GM06990 (cell line): ENCODE results near the gene MYL12A.
"Not testable (repeated sequence)": the region's sequence is repeated elsewhere in the genome, so short reads cannot be mapped to it uniquely, and the experiment has no call there.

Experiments used
- DNase-seq: peaks from one replicate; pipeline ENCODE4 v3.0.0-alpha.2; 2011; ENCODE audit not compliant: insufficient read length; ENCODE audit errors: extremely low read depth
- H3K27me3 ChIP-seq: replicated peaks from 2 replicates; pipeline ENCODE4 v1.6.0; 2011; ENCODE audit warnings: low read length; ENCODE audit not compliant: control insufficient read depth, insufficient read depth
- H3K36me3 ChIP-seq: 2 replicates; pipeline ENCODE4 v1.5.1; 2011; ENCODE audit warnings: low read length; ENCODE audit not compliant: control insufficient read depth, insufficient read depth
- H3K4me3 ChIP-seq: replicated peaks from 2 replicates; pipeline ENCODE4 v1.5.1; 2011; ENCODE audit warnings: low read depth, mild to moderate bottlenecking, control low read depth, low read length
- TF ChIP-seq, protein P1 (sequence below): IDR thresholded peaks from 2 replicates; pipeline ENCODE4 v1.5.1; 2011; ENCODE audit warnings: low read length, control low read depth, mild to moderate bottlenecking, inconsistent platforms; ENCODE audit not compliant: insufficient read depth, poor library complexity, severe bottlenecking

Gene MYL12A

DNA sequence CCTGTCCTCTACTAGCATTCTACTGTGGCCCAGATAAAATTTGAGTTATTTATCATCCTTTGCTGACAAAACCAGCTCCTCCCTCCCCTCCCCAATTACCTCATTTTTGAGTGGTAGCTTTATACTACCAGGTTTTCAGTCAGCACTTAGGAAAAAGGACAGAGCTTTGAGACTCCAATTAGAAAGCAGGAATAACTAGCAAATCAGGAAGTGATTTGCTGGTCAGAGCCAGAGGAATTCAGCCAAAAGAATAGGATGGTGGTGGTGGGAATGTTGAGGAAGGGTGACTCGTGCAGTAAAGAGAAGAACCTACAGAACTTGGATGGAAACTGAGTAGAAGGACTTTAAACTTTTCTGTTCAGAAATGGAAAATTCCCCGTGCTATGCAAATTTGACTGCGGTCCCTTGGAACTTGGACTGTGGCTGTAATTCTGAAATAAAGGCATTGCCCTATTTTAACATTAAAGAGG, 18.0 kb downstream of the MYL12A start:
- DNase-seq: no peak
- Histone ChIP-seq H3K4me3 (no peak overlapping the region), H3K36me3 (no peaks in the 10 kb centered on the region; the same call in 1 of the 2 replicates), H3K27me3 (no peaks in the 10 kb centered on the region)
- TF ChIP-seq, protein P1, sequence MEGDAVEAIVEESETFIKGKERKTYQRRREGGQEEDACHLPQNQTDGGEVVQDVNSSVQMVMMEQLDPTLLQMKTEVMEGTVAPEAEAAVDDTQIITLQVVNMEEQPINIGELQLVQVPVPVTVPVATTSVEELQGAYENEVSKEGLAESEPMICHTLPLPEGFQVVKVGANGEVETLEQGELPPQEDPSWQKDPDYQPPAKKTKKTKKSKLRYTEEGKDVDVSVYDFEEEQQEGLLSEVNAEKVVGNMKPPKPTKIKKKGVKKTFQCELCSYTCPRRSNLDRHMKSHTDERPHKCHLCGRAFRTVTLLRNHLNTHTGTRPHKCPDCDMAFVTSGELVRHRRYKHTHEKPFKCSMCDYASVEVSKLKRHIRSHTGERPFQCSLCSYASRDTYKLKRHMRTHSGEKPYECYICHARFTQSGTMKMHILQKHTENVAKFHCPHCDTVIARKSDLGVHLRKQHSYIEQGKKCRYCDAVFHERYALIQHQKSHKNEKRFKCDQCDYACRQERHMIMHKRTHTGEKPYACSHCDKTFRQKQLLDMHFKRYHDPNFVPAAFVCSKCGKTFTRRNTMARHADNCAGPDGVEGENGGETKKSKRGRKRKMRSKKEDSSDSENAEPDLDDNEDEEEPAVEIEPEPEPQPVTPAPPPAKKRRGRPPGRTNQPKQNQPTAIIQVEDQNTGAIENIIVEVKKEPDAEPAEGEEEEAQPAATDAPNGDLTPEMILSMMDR: no peak

DNA sequence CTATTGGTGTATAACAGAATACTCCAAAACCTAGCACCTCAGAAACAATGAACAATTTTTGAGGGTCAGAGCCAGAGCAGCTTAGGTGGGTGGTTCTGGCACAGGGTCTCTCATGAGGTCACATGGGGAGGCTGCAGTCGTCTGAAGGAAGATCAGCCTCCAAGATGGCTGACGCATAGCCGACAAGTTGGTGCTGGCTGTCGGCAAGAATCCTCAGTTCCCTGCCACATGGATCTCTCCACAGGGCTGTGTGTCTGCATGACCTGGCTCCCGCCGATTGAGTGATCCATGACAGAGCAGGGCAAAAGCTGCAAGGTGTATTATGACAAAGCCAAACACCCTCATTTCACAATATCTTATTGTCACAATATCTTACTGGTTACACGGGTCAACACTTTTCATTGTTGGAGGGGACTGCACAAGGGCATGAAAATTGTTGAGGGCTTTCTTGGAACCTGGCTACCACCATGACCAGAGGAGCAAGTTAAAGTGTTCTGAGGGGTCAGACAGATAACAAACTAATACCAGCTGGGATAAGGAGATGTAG, 18.5 kb downstream of the MYL12A start:
- H3K27me3 ChIP-seq: no peaks in the 10 kb centered on the region
- TF ChIP-seq, protein P1: no peak
- DNase-seq: no peak
- no peak overlapping the region for H3K4me3 ChIP-seq
- no peaks in the 10 kb centered on the region; the same call in 1 of the 2 replicates for H3K36me3 ChIP-seq

DNA sequence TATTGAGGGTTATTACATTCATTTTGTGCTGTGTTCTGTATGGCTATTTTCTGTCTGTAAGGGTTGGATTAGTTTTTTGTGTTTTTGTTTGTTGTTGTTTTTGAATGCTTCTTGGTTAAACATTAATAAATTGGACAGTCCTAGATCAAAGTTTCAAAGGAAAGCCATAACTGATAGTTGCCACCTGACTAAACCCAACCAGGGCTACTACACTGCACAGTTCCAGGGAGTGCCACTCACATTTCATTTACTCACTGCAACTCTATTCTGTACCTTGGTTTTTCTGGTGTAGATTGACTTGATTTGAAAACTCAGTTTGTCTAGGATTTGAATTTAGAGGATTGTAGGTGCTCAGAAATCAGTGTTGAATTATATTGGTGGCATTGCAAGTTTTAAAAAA, 20.7 kb downstream of the MYL12A start:
- H3K27me3 ChIP-seq: no peaks in the 10 kb centered on the region
- H3K36me3 ChIP-seq: no peaks in the 10 kb centered on the region; the same call in 1 of the 2 replicates
- TF ChIP-seq, protein P1: no peak
- no peak for DNase-seq
- H3K4me3 ChIP-seq: no peak overlapping the region

DNA sequence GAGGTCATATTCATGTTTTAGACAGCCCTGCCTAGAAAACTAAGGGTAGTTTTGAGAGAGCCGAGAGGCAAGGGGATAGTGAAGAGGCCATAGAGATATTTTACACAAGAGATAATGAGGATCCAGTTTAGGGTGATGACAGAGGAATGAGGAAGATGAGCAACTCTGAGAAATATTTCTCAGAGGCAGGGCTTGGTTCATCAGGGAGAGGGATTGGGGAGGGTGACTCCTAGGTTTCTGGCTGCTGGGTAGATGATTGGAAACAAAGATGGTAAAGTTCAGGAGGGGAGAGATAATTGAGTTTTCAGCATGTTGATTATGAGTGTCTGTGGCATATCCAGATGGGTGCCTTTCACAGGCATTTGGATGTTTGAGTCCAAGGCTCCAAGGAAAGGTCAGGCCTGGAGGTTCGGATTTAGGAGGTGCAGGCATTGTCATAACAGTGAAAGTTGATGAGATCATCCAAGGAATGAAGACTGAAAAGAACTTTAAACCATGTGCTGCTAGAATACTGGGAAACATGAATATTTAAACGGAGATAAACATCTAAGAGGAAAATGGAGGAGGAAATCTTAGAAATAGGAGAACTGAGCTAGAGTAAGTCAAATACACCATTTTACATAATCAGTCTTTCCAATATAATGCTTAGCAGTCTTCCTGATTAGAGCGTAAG, 21.8 kb downstream of the MYL12A start:
- no peak for DNase-seq
- Histone ChIP-seq H3K4me3 (no peak overlapping the region), H3K27me3 (no peaks in the 10 kb centered on the region), H3K36me3 (peaks cover 2% of the 10 kb centered on the region)
- TF ChIP-seq, protein P1: no peak

DNA sequence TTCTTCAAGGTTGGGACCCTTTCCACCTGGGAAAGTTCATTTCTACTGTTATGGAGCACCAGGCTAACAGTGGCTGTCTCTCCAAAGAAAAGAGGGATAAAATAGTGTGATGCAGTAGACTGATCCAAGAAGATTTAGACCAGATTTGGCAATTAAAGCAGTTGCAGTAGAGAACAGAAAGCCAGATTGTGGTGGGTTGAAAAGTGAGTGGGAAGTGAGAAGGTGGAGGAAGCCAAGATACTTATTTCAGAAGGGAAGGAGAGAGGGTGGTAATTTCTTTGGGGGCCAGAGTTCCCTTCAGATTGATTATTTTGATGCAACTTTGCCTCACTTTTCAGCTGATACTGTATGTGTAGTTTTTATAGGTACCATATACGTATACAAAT, 22.3 kb downstream of the MYL12A start:
- no peaks in the 10 kb centered on the region for H3K27me3 ChIP-seq
- H3K36me3 ChIP-seq: peaks cover 3% of the 10 kb centered on the region
- DNase-seq: no peak
- TF ChIP-seq, protein P1: no peak
- no peak overlapping the region for H3K4me3 ChIP-seq

DNA sequence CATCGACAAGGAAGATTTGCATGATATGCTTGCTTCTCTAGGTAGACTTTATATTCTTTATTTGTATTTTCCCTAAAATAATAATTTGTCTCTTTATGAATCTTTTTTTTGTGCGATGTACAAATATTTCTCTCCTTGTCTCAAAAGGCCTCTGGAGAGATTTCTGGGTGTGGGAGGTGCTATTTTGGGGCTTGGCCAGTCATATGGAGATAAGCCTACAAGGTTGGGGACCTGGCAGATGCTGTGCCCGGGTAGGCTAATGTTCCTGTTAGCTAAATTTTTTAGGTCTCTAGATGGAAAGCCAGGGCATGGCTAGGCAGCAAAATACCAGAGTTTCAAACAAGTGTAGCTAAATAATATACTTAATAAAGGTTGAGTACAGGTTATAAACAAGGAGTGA, 25.4 kb downstream of the MYL12A start:
- H3K27me3 ChIP-seq: no peaks in the 10 kb centered on the region
- no peak for DNase-seq
- TF ChIP-seq, protein P1: no peak
- H3K4me3 ChIP-seq: no peak overlapping the region
- H3K36me3 ChIP-seq: peaks cover 6% of the 10 kb centered on the region

DNA sequence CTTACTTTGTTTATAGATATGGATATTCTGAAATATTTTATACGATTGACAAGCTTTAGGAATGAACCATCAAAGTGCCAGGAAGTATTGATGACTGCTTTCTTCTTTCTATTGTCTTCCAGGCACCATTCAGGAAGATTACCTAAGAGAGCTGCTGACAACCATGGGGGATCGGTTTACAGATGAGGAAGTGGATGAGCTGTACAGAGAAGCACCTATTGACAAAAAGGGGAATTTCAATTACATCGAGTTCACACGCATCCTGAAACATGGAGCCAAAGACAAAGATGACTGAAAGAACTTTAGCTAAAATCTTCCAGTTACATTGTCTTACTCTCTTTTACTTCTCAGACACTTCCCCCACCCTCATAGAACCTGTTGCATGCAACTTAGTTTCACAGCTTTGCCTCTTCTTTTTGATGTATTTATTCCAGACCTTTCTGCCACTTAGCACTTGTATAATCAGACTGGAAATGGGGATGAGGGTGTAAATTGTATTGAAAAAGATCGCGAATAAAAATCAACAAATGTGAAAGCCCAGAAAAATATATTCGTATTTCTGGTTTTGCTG, 30.1 kb downstream of the MYL12A start:
- H3K27me3 ChIP-seq, H3K4me3 ChIP-seq, H3K36me3 ChIP-seq, DNase-seq: not testable (repeated sequence)
